HL-60 (cell line): ENCODE measurements around the gene CLEC4D.

Source experiments
- DNase-seq, 2 experiments: peaks; one replicate each; pipeline ENCODE4 v3.0.0-alpha.2; 2010 to 2020; ENCODE audit warnings: low read depth in 1 of 2, low spot score in 1 of 2
- H3K27ac ChIP-seq: fragments of 250-450 bp; sonication (Bioruptor Pico); replicated peaks from 2 replicates; pipeline ENCODE4 v1.5.1; 2020; ENCODE audit warnings: mild to moderate bottlenecking, moderate library complexity
- H3K27me3 ChIP-seq: fragments of 250-450 bp; sonication (Bioruptor Pico); 2 replicates; pipeline ENCODE4 v1.5.1; 2021; ENCODE audit warnings: mild to moderate bottlenecking, moderate library complexity; ENCODE audit not compliant: insufficient read depth, poor library complexity, severe bottlenecking
- H3K4me3 ChIP-seq: replicated peaks from 2 replicates; pipeline ENCODE4 v1.5.1; 2011; ENCODE audit warnings: mild to moderate bottlenecking, control low read depth, low read length; ENCODE audit not compliant: insufficient read depth
- CTCF ChIP-seq: IDR thresholded peaks from one replicate; pipeline ENCODE4 v1.5.1; 2011; ENCODE audit warnings: low read length, control low read depth, inconsistent platforms; ENCODE audit not compliant: insufficient read depth
- GABPA ChIP-seq: IDR thresholded peaks from 2 replicates; pipeline ENCODE4 v1.6.1; 2012; ENCODE audit warnings: low read depth
- POLR2AphosphoS5 ChIP-seq: IDR thresholded peaks from 2 replicates; pipeline ENCODE4 v1.6.1; 2012; ENCODE audit warnings: low read depth
- REST ChIP-seq: IDR thresholded peaks from 2 replicates; pipeline ENCODE4 v1.6.1; 2012; ENCODE audit warnings: low read depth; ENCODE audit not compliant: insufficient replicate concordance
- SPI1 ChIP-seq: IDR thresholded peaks from 2 replicates; pipeline ENCODE4 v1.6.1; 2012; ENCODE audit warnings: low read depth, mild to moderate bottlenecking, borderline replicate concordance

CLEC4D gene

GRCh38 chr12:8508910-8509841 lies 4.1 kb upstream of the CLEC4D start:
- Histone ChIP-seq H3K27ac (no peak overlapping the region), H3K27me3 (no peaks in the 10 kb centered on the region), H3K4me3 (no peak overlapping the region)
- DNase-seq, result peak in 1 of 2 experiments; percentile 6
- TF ChIP-seq SPI1 (no peak), REST (no peak), CTCF (no peak), POLR2AphosphoS5 (no peak), GABPA (no peak)

GRCh38 chr12:8517971-8518370 lies 4.7 kb downstream of the CLEC4D start:
- Histone ChIP-seq H3K27ac (no peak overlapping the region), H3K4me3 (no peak overlapping the region), H3K27me3 (no peaks in the 10 kb centered on the region)
- TF ChIP-seq SPI1, result no peak
- TF ChIP-seq REST, result no peak
- TF ChIP-seq POLR2AphosphoS5, result no peak
- TF ChIP-seq GABPA, result no peak
- TF ChIP-seq CTCF, result no peak
- DNase-seq, result no peak

GRCh38 chr12:8519171-8519570 lies 5.9 kb downstream of the CLEC4D start:
- H3K27me3 ChIP-seq, result no peaks in the 10 kb centered on the region
- no peak overlapping the region for H3K27ac ChIP-seq
- no peak overlapping the region for H3K4me3 ChIP-seq
- no peak for TF ChIP-seq REST
- TF ChIP-seq POLR2AphosphoS5, result no peak
- TF ChIP-seq GABPA, result no peak
- TF ChIP-seq SPI1, result peak; percentile 3; the same call in 1 of the 2 replicates
- DNase-seq, result no peak
